NAMALWA (cell line): ENCODE measurements around the gene SPRED2.

ENCODE experiments used
- DNase-seq: peaks from one replicate; pipeline ENCODE4 v3.0.0-alpha.2; 2015; ENCODE audit warnings: low spot score

Gene SPRED2

GRCh38 chr2:65415091-65415490 lies 17.3 kb downstream of the SPRED2 start:
- no peak for DNase-seq

GRCh38 chr2:65413610-65414009 lies 18.8 kb downstream of the SPRED2 start:
- DNase-seq = no peak

- DNase-seq = no peak
Measured at GRCh38 chr2:65413106-65413505, 19.3 kb downstream of the SPRED2 start.

- DNase-seq = no peak
Measured at GRCh38 chr2:65411056-65411795, 21.2 kb downstream of the SPRED2 start.

GRCh38 chr2:65409045-65409444 lies 23.4 kb downstream of the SPRED2 start:
- DNase-seq = no peak

- DNase-seq = no peak
Measured at GRCh38 chr2:65407240-65407639, 25.2 kb downstream of the SPRED2 start.

GRCh38 chr2:65404988-65405697 lies 27.3 kb downstream of the SPRED2 start:
- no peak for DNase-seq

GRCh38 chr2:65403529-65403915 lies 28.9 kb downstream of the SPRED2 start:
- no peak for DNase-seq

- no peak for DNase-seq
Measured at GRCh38 chr2:65402780-65403528, 29.4 kb downstream of the SPRED2 start.

GRCh38 chr2:65402323-65402722 lies 30.1 kb downstream of the SPRED2 start:
- DNase-seq = no peak

- DNase-seq = no peak
Measured at GRCh38 chr2:65397122-65397521, 35.3 kb downstream of the SPRED2 start.

GRCh38 chr2:65396348-65397026 lies 35.9 kb downstream of the SPRED2 start:
- peak; percentile 37 for DNase-seq

- DNase-seq = no peak
Measured at GRCh38 chr2:65395621-65396347, 36.6 kb downstream of the SPRED2 start.

- DNase-seq = peak; percentile 45
Measured at GRCh38 chr2:65393743-65394422, 38.5 kb downstream of the SPRED2 start.

- no peak for DNase-seq
Measured at GRCh38 chr2:65393046-65393445, 39.4 kb downstream of the SPRED2 start.

- no peak for DNase-seq
Measured at GRCh38 chr2:65392609-65393008, 39.8 kb downstream of the SPRED2 start.

- peak; percentile 91 for DNase-seq
Measured at GRCh38 chr2:65390134-65390533, 42.3 kb downstream of the SPRED2 start.

- DNase-seq = no peak
Measured at GRCh38 chr2:65389476-65389875, 42.9 kb downstream of the SPRED2 start.

- DNase-seq = no peak
Measured at GRCh38 chr2:65388596-65389390, 43.6 kb downstream of the SPRED2 start.

- DNase-seq = no peak
Measured at GRCh38 chr2:65388051-65388531, 44.3 kb downstream of the SPRED2 start.
